Mesendoderm (in vitro differentiated cells): ENCODE data around the gene NDRG2. TPM values are rescaled to one million over a fixed set of nuclear protein-coding genes. Genes with fewer than 3 reads are reported as not detected.
A peak's percentile ranks its signal among the peaks of the same experiment; 100 is the strongest.

ENCODE experiments used
- DNase-seq: peaks from one replicate; pipeline ENCODE4 v3.0.0; 2013
- H2AK5ac ChIP-seq: 2 replicates; pipeline ENCODE4 v1.6.1; 2013; ENCODE audit warnings: low read length, inconsistent platforms
- H2BK120ac ChIP-seq: 2 replicates; pipeline ENCODE4 v1.6.1; 2013; ENCODE audit warnings: low read depth, mild to moderate bottlenecking, low read length, moderate library complexity, mixed read lengths
- H2BK15ac ChIP-seq: replicated peaks from 2 replicates; pipeline ENCODE4 v1.6.1; 2013; ENCODE audit warnings: low read depth, mild to moderate bottlenecking, moderate library complexity
- H2BK5ac ChIP-seq: 2 replicates; pipeline ENCODE4 v1.6.1; 2013; ENCODE audit warnings: low read length, inconsistent platforms
- H3K18ac ChIP-seq: 2 replicates; pipeline ENCODE4 v1.6.1; 2013; ENCODE audit warnings: mild to moderate bottlenecking, low read length, mixed read lengths
- H3K23ac ChIP-seq: one replicate; pipeline ENCODE4 v1.6.1; 2013; ENCODE audit warnings: low read length
- H3K27ac ChIP-seq: 2 replicates; pipeline ENCODE4 v1.5.1; 2013; ENCODE audit warnings: low read depth, mild to moderate bottlenecking, inconsistent platforms, low read length, moderate library complexity
- H3K27me3 ChIP-seq: 2 replicates; pipeline ENCODE4 v1.6.1; 2013; ENCODE audit warnings: low read length, control low read depth, mild to moderate bottlenecking, inconsistent platforms; ENCODE audit not compliant: insufficient read depth, poor library complexity
- H3K36me3 ChIP-seq: 2 replicates; pipeline ENCODE4 v1.6.1; 2013; ENCODE audit warnings: low read length, inconsistent platforms; ENCODE audit not compliant: control insufficient read depth, insufficient read depth
- H3K4ac ChIP-seq: one replicate; pipeline ENCODE4 v1.6.1; 2013; ENCODE audit warnings: low read depth, mild to moderate bottlenecking, low read length, moderate library complexity
- H3K4me1 ChIP-seq: 2 replicates; pipeline ENCODE4 v1.6.1; 2013; ENCODE audit warnings: low read depth, low read length, inconsistent platforms; ENCODE audit not compliant: control insufficient read depth
- H3K4me2 ChIP-seq: 2 replicates; pipeline ENCODE4 v1.6.1; 2013; ENCODE audit warnings: low read length
- H3K4me3 ChIP-seq: 2 replicates; pipeline ENCODE4 v1.5.1; 2013; ENCODE audit warnings: mild to moderate bottlenecking, low read length
- H3K56ac ChIP-seq: one replicate; pipeline ENCODE4 v1.6.1; 2013; ENCODE audit warnings: low read length
- H3K79me1 ChIP-seq: 2 replicates; pipeline ENCODE4 v1.6.1; 2013; ENCODE audit warnings: low read length, inconsistent platforms
- H3K79me2 ChIP-seq: 2 replicates; pipeline ENCODE4 v1.6.1; 2013; ENCODE audit warnings: mild to moderate bottlenecking, low read length; ENCODE audit not compliant: control insufficient read depth, insufficient read depth
- H3K9ac ChIP-seq: 2 replicates; pipeline ENCODE4 v1.6.1; 2013; ENCODE audit warnings: low read length, inconsistent platforms
- H4K5ac ChIP-seq: one replicate; pipeline ENCODE4 v1.6.1; 2013; ENCODE audit warnings: low read length
- H4K8ac ChIP-seq: one replicate; pipeline ENCODE4 v1.6.1; 2013; ENCODE audit warnings: low read depth, mild to moderate bottlenecking, control low read depth, low read length, moderate library complexity
- WGBS: extraction: QIAGEN DNeasy Blood & Tissue Kit; methylation state at CpG from one replicate; pipeline ENCODE4 v1.1.7; 2013; ENCODE audit warnings: low lambda C conversion rate, missing lambda C conversion rate; ENCODE audit not compliant: insufficient coverage; ENCODE audit errors: extremely low coverage; 5-methylcytosine and 5-hydroxymethylcytosine counted together
- polyA plus RNA-seq, 2 experiments: library from polyadenylated mRNA; stranded (reverse); fragments of 200-250 nt; gene quantifications; one replicate each; pipeline ENCODE4 v1.2.3, GENCODE V29; 2013

The NDRG2 gene
- 22.2 TPM for polyA plus RNA-seq (2013, experiment 1 of 2)
- 22.7 TPM for polyA plus RNA-seq (2013, experiment 2 of 2)

- no peaks in the 10 kb centered on the region for H3K79me2 ChIP-seq
- peak within 1 kb of the TSS; percentile 72 for H3K4me3 ChIP-seq
- H3K56ac ChIP-seq = peak within 1 kb of the TSS; percentile 94
- WGBS = no CpG with 5 or more reads among the region's 72 CpGs
- H3K79me1 ChIP-seq = no peaks in the 10 kb centered on the region
- peak within 1 kb of the TSS; percentile 56 for H3K27ac ChIP-seq
- peak within 1 kb of the TSS; percentile 83 for H3K23ac ChIP-seq
- peak within 1 kb of the TSS; percentile 82 for H3K4me2 ChIP-seq
- H2BK120ac ChIP-seq = no peak within 1 kb of the TSS
- H3K18ac ChIP-seq = peak within 1 kb of the TSS; percentile 88
- H2BK15ac ChIP-seq = no peak within 1 kb of the TSS
- peak within 1 kb of the TSS; percentile 86 for H3K9ac ChIP-seq
- H4K5ac ChIP-seq = no peak within 1 kb of the TSS
- H4K8ac ChIP-seq = no peak within 1 kb of the TSS
- DNase-seq = peak; percentile 93
- peaks cover 9% of the 10 kb centered on the region for H3K4me1 ChIP-seq
- H3K27me3 ChIP-seq = no peaks in the 10 kb centered on the region
- no peak within 1 kb of the TSS for H2AK5ac ChIP-seq
- H2BK5ac ChIP-seq = peak within 1 kb of the TSS; percentile 43
- H3K4ac ChIP-seq = peak within 1 kb of the TSS; percentile 58
- H3K36me3 ChIP-seq = no peaks in the 10 kb centered on the region
These were observed at the start of gene NDRG2 for GRCh38 chr14:21024585-21025370. NDRG2 (minus strand) TSS chr14:21025061; CDS start chr14:21023315, 1,746 bp downstream.

- H3K27ac ChIP-seq = no peak overlapping the region
- H3K27me3 ChIP-seq = no peaks in the 10 kb centered on the region
- H3K4ac ChIP-seq = no peak overlapping the region
- DNase-seq = no peak
- peaks cover 17% of the 10 kb centered on the region for H3K36me3 ChIP-seq
- no peak overlapping the region for H4K5ac ChIP-seq
- no peak overlapping the region for H2BK5ac ChIP-seq
- peaks cover 8% of the 10 kb centered on the region for H3K79me1 ChIP-seq
- no peak overlapping the region for H2AK5ac ChIP-seq
- no peak overlapping the region for H3K4me3 ChIP-seq
- H3K79me2 ChIP-seq = peaks cover 3% of the 10 kb centered on the region
- no CpG with 5 or more reads among the region's 9 CpGs for WGBS
- H3K56ac ChIP-seq = no peak overlapping the region
- no peak overlapping the region for H2BK15ac ChIP-seq
- no peak overlapping the region for H3K18ac ChIP-seq
- no peak overlapping the region for H4K8ac ChIP-seq
- no peak overlapping the region for H3K9ac ChIP-seq
- H3K4me1 ChIP-seq = peaks cover 4% of the 10 kb centered on the region
- no peak overlapping the region for H2BK120ac ChIP-seq
- H3K4me2 ChIP-seq = no peak overlapping the region
- H3K23ac ChIP-seq = no peak overlapping the region
These were observed 49.1 kb upstream of the NDRG2 start for GRCh38 chr14:21073921-21074320.

- no peak overlapping the region for H3K4me2 ChIP-seq
- H3K36me3 ChIP-seq = peaks cover 13% of the 10 kb centered on the region
- no peak overlapping the region for H2AK5ac ChIP-seq
- no peak overlapping the region for H2BK15ac ChIP-seq
- no peaks in the 10 kb centered on the region for H3K27me3 ChIP-seq
- H2BK120ac ChIP-seq = no peak overlapping the region
- H3K79me1 ChIP-seq = peaks cover 8% of the 10 kb centered on the region
- peak overlapping the region; percentile 99 for H3K56ac ChIP-seq
- H3K79me2 ChIP-seq = peaks cover 3% of the 10 kb centered on the region
- no peak overlapping the region for H3K9ac ChIP-seq
- no peak overlapping the region for H4K5ac ChIP-seq
- H3K18ac ChIP-seq = no peak overlapping the region
- no peak overlapping the region for H3K4ac ChIP-seq
- H3K4me1 ChIP-seq = peaks cover 5% of the 10 kb centered on the region
- no peak overlapping the region for H3K23ac ChIP-seq
- no peak for DNase-seq
- WGBS = no CpG with 5 or more reads among the region's 9 CpGs
- no peak overlapping the region for H3K4me3 ChIP-seq
- no peak overlapping the region for H2BK5ac ChIP-seq
- no peak overlapping the region for H4K8ac ChIP-seq
- no peak overlapping the region for H3K27ac ChIP-seq
These were observed 48.0 kb upstream of the NDRG2 start for GRCh38 chr14:21072781-21073339.

- no peak overlapping the region for H2BK15ac ChIP-seq
- peak overlapping the region; percentile 99 for H3K56ac ChIP-seq
- DNase-seq = peak; percentile 70
- peaks cover 3% of the 10 kb centered on the region for H3K79me2 ChIP-seq
- peak overlapping the region; percentile 99 for H3K27ac ChIP-seq
- no peaks in the 10 kb centered on the region for H3K27me3 ChIP-seq
- no CpG with 5 or more reads among the region's 4 CpGs for WGBS
- H2AK5ac ChIP-seq = peak overlapping the region; percentile 43
- no peak overlapping the region for H3K4ac ChIP-seq
- H3K9ac ChIP-seq = peak overlapping the region; percentile 93
- peak overlapping the region; percentile 95 for H3K18ac ChIP-seq
- peak overlapping the region; percentile 95 for H2BK5ac ChIP-seq
- peaks cover 5% of the 10 kb centered on the region for H3K4me1 ChIP-seq
- peak overlapping the region; percentile 46 for H3K4me3 ChIP-seq
- peaks cover 11% of the 10 kb centered on the region for H3K36me3 ChIP-seq
- H3K4me2 ChIP-seq = peak overlapping the region; percentile 78
- peak overlapping the region; percentile 9 for H3K23ac ChIP-seq
- peaks cover 8% of the 10 kb centered on the region for H3K79me1 ChIP-seq
- H4K5ac ChIP-seq = peak overlapping the region; percentile 12
- no peak overlapping the region for H4K8ac ChIP-seq
- H2BK120ac ChIP-seq = no peak overlapping the region
These were observed 47.2 kb upstream of the NDRG2 start for GRCh38 chr14:21072031-21072473.

GRCh38 chr14:21071225-21072030 lies 46.6 kb upstream of the NDRG2 start:
- H3K27me3 ChIP-seq = no peaks in the 10 kb centered on the region
- H2BK5ac ChIP-seq = peak overlapping the region; percentile 98
- peak overlapping the region; percentile 12 for H4K5ac ChIP-seq
- H3K4ac ChIP-seq = peak overlapping the region; percentile 46
- H3K9ac ChIP-seq = peak overlapping the region; percentile 98
- H2BK15ac ChIP-seq = no peak overlapping the region
- peak overlapping the region; percentile 98 for H3K23ac ChIP-seq
- peak overlapping the region; percentile 43 for H2AK5ac ChIP-seq
- no peak overlapping the region for H4K8ac ChIP-seq
- H3K4me1 ChIP-seq = peaks cover 5% of the 10 kb centered on the region
- peak overlapping the region; percentile 99 for H3K27ac ChIP-seq
- peak; percentile 98 for DNase-seq
- H3K79me2 ChIP-seq = peaks cover 3% of the 10 kb centered on the region
- no CpG with 5 or more reads among the region's 37 CpGs for WGBS
- H3K4me3 ChIP-seq = peak overlapping the region; percentile 89
- H3K36me3 ChIP-seq = peaks cover 8% of the 10 kb centered on the region
- peak overlapping the region; percentile 99 for H3K56ac ChIP-seq
- peak overlapping the region; percentile 14 for H2BK120ac ChIP-seq
- H3K79me1 ChIP-seq = peaks cover 8% of the 10 kb centered on the region
- H3K4me2 ChIP-seq = peak overlapping the region; percentile 97
- H3K18ac ChIP-seq = peak overlapping the region; percentile 95
